HG02970 (cell line): ENCODE data around the gene NTRK2.

Experiments
- ATAC-seq: cut with Tn5 transposase; IDR thresholded peaks from one replicate; pipeline ENCODE4 v1.9.1; 2021; ENCODE audit warnings: mild to moderate bottlenecking, moderate library complexity, moderate number of reproducible peaks; ENCODE audit not compliant: unreplicated experiment, low FRiP score

The NTRK2 gene

GRCh38 chr9:84681516-84682285 lies 12.2 kb downstream of the NTRK2 start:
- ATAC-seq = no peak

GRCh38 chr9:84686068-84686467 lies 16.5 kb downstream of the NTRK2 start:
- ATAC-seq = no peak

- no peak for ATAC-seq
These were observed 19.4 kb downstream of the NTRK2 start for GRCh38 chr9:84688956-84689355.

- ATAC-seq = no peak
These were observed 22.1 kb downstream of the NTRK2 start for GRCh38 chr9:84691634-84692033.

GRCh38 chr9:84694248-84694647 lies 24.7 kb downstream of the NTRK2 start:
- peak; percentile 44 for ATAC-seq

GRCh38 chr9:84697042-84697441 lies 27.5 kb downstream of the NTRK2 start:
- no peak for ATAC-seq

GRCh38 chr9:84697509-84698114 lies 28.1 kb downstream of the NTRK2 start:
- no peak for ATAC-seq

- no peak for ATAC-seq
These were observed 28.8 kb downstream of the NTRK2 start for GRCh38 chr9:84698323-84698722.

GRCh38 chr9:84699984-84700383 lies 30.5 kb downstream of the NTRK2 start:
- ATAC-seq = no peak

GRCh38 chr9:84701801-84702200 lies 32.3 kb downstream of the NTRK2 start:
- peak; percentile 60 for ATAC-seq

- no peak for ATAC-seq
These were observed 32.9 kb downstream of the NTRK2 start for GRCh38 chr9:84702471-84702870.

GRCh38 chr9:84703793-84704192 lies 34.3 kb downstream of the NTRK2 start:
- no peak for ATAC-seq

GRCh38 chr9:84705128-84705527 lies 35.6 kb downstream of the NTRK2 start:
- no peak for ATAC-seq

- no peak for ATAC-seq
These were observed 38.9 kb downstream of the NTRK2 start for GRCh38 chr9:84708400-84708799.

GRCh38 chr9:84709056-84709455 lies 39.5 kb downstream of the NTRK2 start:
- ATAC-seq = no peak

- ATAC-seq = no peak
These were observed 41.3 kb downstream of the NTRK2 start for GRCh38 chr9:84710701-84711397.

- no peak for ATAC-seq
These were observed 41.9 kb downstream of the NTRK2 start for GRCh38 chr9:84711398-84711777.

GRCh38 chr9:84711936-84712335 lies 42.4 kb downstream of the NTRK2 start:
- ATAC-seq = no peak

- no peak for ATAC-seq
These were observed 46.7 kb downstream of the NTRK2 start for GRCh38 chr9:84716217-84716616.

- no peak for ATAC-seq
These were observed 48.9 kb downstream of the NTRK2 start for GRCh38 chr9:84718476-84718875.

- ATAC-seq = no peak
These were observed 53.0 kb downstream of the NTRK2 start for GRCh38 chr9:84722388-84722989.
